Measurements from ENCODE around the gene FOSL2. TPM values are rescaled to one million over a fixed set of nuclear protein-coding genes. Genes with fewer than 3 reads are reported as not detected.

The FOSL2 gene
- total and polyA plus RNA-seq, 2 donors (not counting 1 experiment from before 2014, with no cell fraction given), result 2.5 to 37.7 TPM

DNA sequence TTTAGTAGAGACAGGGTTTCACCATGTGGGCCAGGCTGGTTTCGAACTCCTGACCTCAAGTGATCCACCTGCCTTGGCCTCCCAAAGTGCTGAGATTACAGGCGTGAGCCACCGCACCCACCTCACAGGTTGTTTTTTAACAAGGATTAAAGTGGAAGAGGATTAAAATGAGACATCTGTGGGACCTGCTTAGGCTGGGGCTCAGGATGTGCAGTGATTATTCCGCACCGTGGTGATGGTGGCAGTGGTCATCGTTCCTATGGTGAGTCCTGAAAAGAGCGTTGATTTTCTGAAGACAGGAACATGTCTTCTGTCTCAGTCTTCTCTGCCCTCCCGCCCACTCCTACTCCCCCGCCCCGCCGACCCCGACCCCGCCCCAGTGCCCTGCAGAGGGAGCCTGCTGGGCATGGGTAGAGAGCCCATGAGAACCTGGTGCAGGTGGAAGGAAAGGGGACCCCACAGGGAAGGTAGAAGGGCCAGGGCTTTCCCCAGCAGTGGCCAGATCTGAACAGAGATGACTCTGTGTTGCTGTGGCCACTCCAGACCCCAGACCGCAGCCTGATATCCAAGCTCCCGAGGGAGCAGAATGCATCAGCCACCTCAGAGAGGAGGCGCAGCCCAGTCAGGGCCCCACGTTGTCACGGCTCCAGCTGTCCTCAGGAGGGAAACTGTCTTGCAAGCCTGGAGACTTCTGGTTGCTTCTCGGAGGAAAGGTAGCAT is 34.5 kb upstream of the FOSL2 start:
- TF ChIP-seq EZH2 (IDR thresholded peaks at IDR 0.05; ENCODE audit: borderline replicate concordance, insufficient read depth, low read depth, low read length, poor library complexity, severe bottlenecking), result no peak
- TF ChIP-seq, protein P1, sequence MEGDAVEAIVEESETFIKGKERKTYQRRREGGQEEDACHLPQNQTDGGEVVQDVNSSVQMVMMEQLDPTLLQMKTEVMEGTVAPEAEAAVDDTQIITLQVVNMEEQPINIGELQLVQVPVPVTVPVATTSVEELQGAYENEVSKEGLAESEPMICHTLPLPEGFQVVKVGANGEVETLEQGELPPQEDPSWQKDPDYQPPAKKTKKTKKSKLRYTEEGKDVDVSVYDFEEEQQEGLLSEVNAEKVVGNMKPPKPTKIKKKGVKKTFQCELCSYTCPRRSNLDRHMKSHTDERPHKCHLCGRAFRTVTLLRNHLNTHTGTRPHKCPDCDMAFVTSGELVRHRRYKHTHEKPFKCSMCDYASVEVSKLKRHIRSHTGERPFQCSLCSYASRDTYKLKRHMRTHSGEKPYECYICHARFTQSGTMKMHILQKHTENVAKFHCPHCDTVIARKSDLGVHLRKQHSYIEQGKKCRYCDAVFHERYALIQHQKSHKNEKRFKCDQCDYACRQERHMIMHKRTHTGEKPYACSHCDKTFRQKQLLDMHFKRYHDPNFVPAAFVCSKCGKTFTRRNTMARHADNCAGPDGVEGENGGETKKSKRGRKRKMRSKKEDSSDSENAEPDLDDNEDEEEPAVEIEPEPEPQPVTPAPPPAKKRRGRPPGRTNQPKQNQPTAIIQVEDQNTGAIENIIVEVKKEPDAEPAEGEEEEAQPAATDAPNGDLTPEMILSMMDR (IDR thresholded peaks at IDR 0.05), result no peak
- Mint-ChIP-seq H3K9me3 (ENCODE audit: insufficient read depth) (no peaks in the 10 kb centered on the region), H3K27ac (peak overlapping the region; percentile 88), H3K4me1 (peaks cover 24% of the 10 kb centered on the region), H3K4me3 (no peak overlapping the region), H3K27me3 (peaks cover 3% of the 10 kb centered on the region)
- no peak overlapping the region for H3K4me3 ChIP-seq (ENCODE audit: control extremely low read depth in 1 of 5, extremely low read depth in 1 of 5, insufficient read depth in 1 of 5, low read depth in 2 of 5, low read length in 4 of 5)
- H3K4me1 ChIP-seq (ENCODE audit: control insufficient read depth in 2 of 2, insufficient read depth in 2 of 2, low read length in 2 of 2), result peaks cover 11 to 22% of the 10 kb centered on the region in 2 donors
- WGBS (ENCODE audit: insufficient coverage), result 76% methylated on average over 13 of the region's 19 CpGs
- H3K79me2 ChIP-seq (ENCODE audit: control insufficient read depth, insufficient read depth, low read length), result no peaks in the 10 kb centered on the region
- peaks cover 0 to 9% (median 0%) of the 10 kb centered on the region in 3 donors for H3K9me3 ChIP-seq (ENCODE audit: control extremely low read depth in 1 of 3, control insufficient read depth in 2 of 3, insufficient read depth in 1 of 3, low read length in 2 of 3)
- ChIA-PET CTCF (no interaction called here), POLR2A (interaction anchor here (0.7 kb wide), 1 partner anchor 206 kb away, joined by 7 read pairs; no protein-coding TSS in a partner anchor)
- no peaks in the 10 kb centered on the region for H3K36me3 ChIP-seq (replicated peaks in 1 of 2; ENCODE audit: control extremely low read depth in 1 of 2, control insufficient read depth in 1 of 2, extremely low read depth in 1 of 2, insufficient read depth in 2 of 2, low read length in 1 of 2)
- no peak overlapping the region for H3K9ac ChIP-seq (ENCODE audit: low read length)
- H3K27me3 ChIP-seq (replicated peaks in 1 of 4; ENCODE audit: control extremely low read depth in 1 of 4, control insufficient read depth in 3 of 4, insufficient read depth in 4 of 4, low read length in 3 of 4), result peaks cover 0 to 7% (median 0%) of the 10 kb centered on the region in 4 experiments
- ATAC-seq (ENCODE audit: low read depth) (no peak), DNase-seq (no peak)
- no peak overlapping the region for H3K4me2 ChIP-seq (replicated peaks; ENCODE audit: low read depth, low read length, poor library complexity, severe bottlenecking)
- no peak overlapping the region for H2AFZ ChIP-seq (ENCODE audit: insufficient read depth, low read depth, low read length, poor library complexity, severe bottlenecking)
- no peak overlapping the region for H3K27ac ChIP-seq (ENCODE audit: low read length in 2 of 2)
- H4K20me1 ChIP-seq (ENCODE audit: control insufficient read depth, insufficient read depth, low read length, poor library complexity, severe bottlenecking), result no peaks in the 10 kb centered on the region
- intact Hi-C loops (cut with micrococcal nuclease), result no loop called here

DNA sequence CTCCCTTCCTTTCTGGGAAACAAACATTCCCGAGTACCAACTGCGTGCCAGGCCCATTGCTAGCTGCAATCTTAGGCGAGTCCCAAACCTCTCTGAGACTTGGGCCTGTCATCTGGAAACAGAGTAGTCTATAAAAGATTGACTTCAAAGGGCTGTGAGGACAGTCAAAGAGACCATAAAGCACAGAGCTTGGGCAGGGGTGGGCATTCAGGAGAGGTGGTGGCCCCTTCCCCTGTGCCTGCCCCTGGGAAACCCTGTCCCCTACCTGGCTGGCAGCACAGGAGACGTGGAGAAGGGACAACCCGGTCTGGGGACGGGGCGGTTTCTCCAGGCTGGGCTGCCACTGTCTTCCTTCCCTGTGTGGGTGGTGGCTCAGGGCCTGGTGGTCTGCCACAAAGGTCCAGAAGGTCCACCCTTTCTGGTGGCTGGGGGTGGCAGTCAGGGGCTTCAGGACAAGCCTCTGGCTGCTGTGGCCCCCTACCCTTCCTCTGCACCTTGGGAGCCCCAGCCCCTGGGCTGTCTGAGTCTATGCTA is 33.9 kb upstream of the FOSL2 start:
- Histone ChIP-seq H2AFZ (ENCODE audit: insufficient read depth, low read depth, low read length, poor library complexity, severe bottlenecking) (peak overlapping the region; percentile 72), H3K9ac (ENCODE audit: low read length) (peak overlapping the region; percentile 53), H3K79me2 (ENCODE audit: control insufficient read depth, insufficient read depth, low read length) (no peaks in the 10 kb centered on the region), H3K4me3 (ENCODE audit: control extremely low read depth in 1 of 5, extremely low read depth in 1 of 5, insufficient read depth in 1 of 5, low read depth in 2 of 5, low read length in 4 of 5) (peak overlapping the region in 2 of 5 experiments; percentile 11 to 38), H3K27ac (ENCODE audit: low read length in 2 of 2) (no peak overlapping the region), H4K20me1 (ENCODE audit: control insufficient read depth, insufficient read depth, low read length, poor library complexity, severe bottlenecking) (no peaks in the 10 kb centered on the region), H3K4me1 (ENCODE audit: control insufficient read depth in 2 of 2, insufficient read depth in 2 of 2, low read length in 2 of 2) (peaks cover 11 to 22% of the 10 kb centered on the region in 2 donors), H3K4me2 (replicated peaks; ENCODE audit: low read depth, low read length, poor library complexity, severe bottlenecking) (peak overlapping the region; percentile 67), H3K9me3 (ENCODE audit: control extremely low read depth in 1 of 3, control insufficient read depth in 2 of 3, insufficient read depth in 1 of 3, low read length in 2 of 3) (peaks cover 0 to 6% (median 0%) of the 10 kb centered on the region in 3 donors), H3K36me3 (replicated peaks in 1 of 2; ENCODE audit: control extremely low read depth in 1 of 2, control insufficient read depth in 1 of 2, extremely low read depth in 1 of 2, insufficient read depth in 2 of 2, low read length in 1 of 2) (no peaks in the 10 kb centered on the region), H3K27me3 (replicated peaks in 1 of 4; ENCODE audit: control extremely low read depth in 1 of 4, control insufficient read depth in 3 of 4, insufficient read depth in 4 of 4, low read length in 3 of 4) (peaks cover 0 to 7% (median 0%) of the 10 kb centered on the region in 4 experiments)
- WGBS (ENCODE audit: insufficient coverage), result 58% methylated on average over 4 of the region's 7 CpGs
- H3K27ac Mint-ChIP-seq, result peak overlapping the region; percentile 88
- DNase-seq (no peak), ATAC-seq (ENCODE audit: low read depth) (no peak)
- ChIA-PET CTCF (no interaction called here), POLR2A (interaction anchor here (0.8 kb wide), 1 partner anchor 9 kb away, joined by 3 read pairs; no protein-coding TSS in a partner anchor)
- intact Hi-C loops (cut with micrococcal nuclease), result loop anchor here (1.0 kb wide), 1 partner anchor 34 kb away; the partner anchor contains the start of gene FOSL2
- TF ChIP-seq EZH2 (IDR thresholded peaks at IDR 0.05; ENCODE audit: borderline replicate concordance, insufficient read depth, low read depth, low read length, poor library complexity, severe bottlenecking), result no peak
- TF ChIP-seq, protein P1 (IDR thresholded peaks at IDR 0.05), result no peak
- H3K27me3 Mint-ChIP-seq, result peaks cover 3% of the 10 kb centered on the region
- peaks cover 24% of the 10 kb centered on the region for H3K4me1 Mint-ChIP-seq
- H3K9me3 Mint-ChIP-seq (ENCODE audit: insufficient read depth), result no peaks in the 10 kb centered on the region
- peak overlapping the region; percentile 75 for H3K4me3 Mint-ChIP-seq
